OCI-LY1 (cell line): ENCODE measurements around the gene COG7.

Source experiments
- CTCF ChIP-seq: fragments of 200-600 bp; sonication (generic), shearing (Covaris generic); IDR thresholded peaks from 2 replicates; pipeline ENCODE4 v1.5.1; 2017; ENCODE audit warnings: mild to moderate bottlenecking, antibody characterized with exemption, low read length, moderate library complexity, mixed read lengths
- EZH2 ChIP-seq: fragments of 200-600 bp; sonication (generic), shearing (Covaris generic); IDR thresholded peaks from 2 replicates; pipeline ENCODE4 v1.8.0; 2017; ENCODE audit warnings: borderline replicate concordance, mixed run types, mild to moderate bottlenecking, antibody characterized with exemption, low read length, moderate library complexity, mixed read lengths

GRCh38 chr16:23387666-23388065 is 65.3 kb downstream of the COG7 start:
- TF ChIP-seq CTCF (no peak), EZH2 (no peak)
